K562 (cell line): ENCODE data around the gene RAB3D. TPM values are rescaled to one million over a fixed set of nuclear protein-coding genes. Genes with fewer than 3 reads are reported as not detected.

Experiments used
- ATAC-seq: fragments of 200-7000 bp; cut with Tn5 transposase; 3 replicates; pipeline ENCODE4 v1.9.1; 2020; ENCODE audit warnings: moderate library complexity
- BruUV-seq: library from RNA; stranded (reverse); fragments of 400-500 nt; replicated peaks from 2 replicates; lab custom pipeline; 2021; lab: Mats Ljungman, UMichigan
- CTCF ChIA-PET: fragments of 300-600 bp; formaldehyde crosslinking; extraction: SDS; loops from one replicate; lab custom pipeline; 2021; ENCODE audit warnings: low intra/inter-chr PET ratio; lab: Yijun Ruan, JAX
- POLR2A ChIA-PET: fragments of 300-600, 350-650 bp; sonication (Branson Sonifier 250); formaldehyde crosslinking; extraction: SDS; loops from one replicate; lab custom pipeline; 2021; ENCODE audit warnings: antibody characterized with exemption, inconsistent platforms; lab: Yijun Ruan, JAX
- DNase-seq, 4 experiments: peaks; one replicate each; pipeline versions ENCODE4 v3.0.0 to v3.0.0-alpha.2; 2011 to 2018; ENCODE audit warnings: low spot score in 3 of 4, mixed read lengths in 3 of 4; ENCODE audit errors: extremely low read depth in 1 of 4
- FAIRE-seq: peaks from 2 replicates; lab custom pipeline; 2011; peaks lifted over from hg19 to GRCh38; lab: Jason Lieb, UNC
- H2AFZ ChIP-seq: 2 replicates; pipeline ENCODE4 v1.6.0; 2011; ENCODE audit warnings: low read depth, low read length, control low read depth, inconsistent platforms
- H3K27ac ChIP-seq: fragments of 200-600 bp; 3 replicates; pipeline ENCODE4 v1.8.0; 2011; ENCODE audit warnings: low read depth, mild to moderate bottlenecking, control low read depth, inconsistent platforms, low read length, moderate library complexity, mixed read lengths; ENCODE audit errors: extremely low read depth
- H3K27me3 ChIP-seq, 2 experiments: fragments of 300-600 bp in 1 of 2; 2 replicates in 1 of 2; 3 replicates in 1 of 2; pipeline versions ENCODE4 v1.6.0 to v1.8.0; 2011; ENCODE audit warnings: inconsistent platforms in 2 of 2, low read length in 2 of 2, mild to moderate bottlenecking in 1 of 2, mixed read lengths in 1 of 2, moderate library complexity in 1 of 2; ENCODE audit not compliant: control insufficient read depth in 2 of 2, insufficient read depth in 2 of 2
- H3K36me3 ChIP-seq: fragments of 300-600 bp; 3 replicates; pipeline ENCODE4 v1.8.0; 2011; ENCODE audit warnings: mild to moderate bottlenecking, low read length, inconsistent platforms; ENCODE audit not compliant: control insufficient read depth, insufficient read depth
- H3K4me1 ChIP-seq, 2 experiments: fragments of 200-600 bp in 1 of 2; replicated peaks in 1 of 2; 2 replicates in 1 of 2; 3 replicates in 1 of 2; pipeline versions ENCODE4 v1.5.1 to v1.8.0; 2011; ENCODE audit warnings: inconsistent platforms in 2 of 2, low read length in 2 of 2, mild to moderate bottlenecking in 1 of 2, mixed read lengths in 1 of 2, moderate library complexity in 1 of 2; ENCODE audit not compliant: control insufficient read depth in 2 of 2, insufficient read depth in 2 of 2
- H3K4me2 ChIP-seq: 2 replicates; pipeline ENCODE4 v1.6.1; 2011; ENCODE audit warnings: low read length, control low read depth, inconsistent platforms, mixed read lengths; ENCODE audit not compliant: insufficient read depth
- H3K4me3 ChIP-seq: fragments of 200-600 bp; sonication (generic), shearing (Covaris generic); 2 replicates; pipeline ENCODE4 v1.5.1; 2016; ENCODE audit warnings: control low read depth, inconsistent platforms
- H3K79me2 ChIP-seq: fragments of 200-600 bp; 3 replicates; pipeline ENCODE4 v1.8.0; 2011; ENCODE audit warnings: low read length, inconsistent platforms; ENCODE audit not compliant: control insufficient read depth, insufficient read depth
- H3K9ac ChIP-seq, 2 experiments: 2 replicates each; pipeline versions ENCODE4 v1.6.0 to v1.6.1; 2011; ENCODE audit warnings: low read depth in 2 of 2, low read length in 2 of 2, control low read depth in 1 of 2, inconsistent platforms in 1 of 2, mild to moderate bottlenecking in 1 of 2, mixed read lengths in 1 of 2; ENCODE audit not compliant: insufficient read depth in 1 of 2
- H3K9me1 ChIP-seq: one replicate; pipeline ENCODE4 v1.6.0; 2011; ENCODE audit warnings: inconsistent platforms, mild to moderate bottlenecking, low read length, moderate library complexity; ENCODE audit not compliant: control insufficient read depth, insufficient read depth
- H3K9me3 ChIP-seq: replicated peaks from 2 replicates; pipeline ENCODE4 v1.5.1; 2011; ENCODE audit warnings: low read depth, low read length, inconsistent platforms; ENCODE audit not compliant: control insufficient read depth, insufficient read depth
- H4K20me1 ChIP-seq: replicated peaks from 2 replicates; pipeline ENCODE4 v1.6.1; 2011; ENCODE audit warnings: low read length, inconsistent platforms, mixed read lengths; ENCODE audit not compliant: control insufficient read depth, insufficient read depth
- CREB1 ChIP-seq, 2 experiments: sonication (generic) in 1 of 2; formaldehyde crosslinking in 1 of 2; IDR thresholded peaks; 2 replicates each; pipeline versions ENCODE4 v1.6.1 to v1.8.0; 2012 to 2022; ENCODE audit warnings: inconsistent platforms in 1 of 2, mild to moderate bottlenecking in 1 of 2, missing genetic modification reagents in 1 of 2, moderate library complexity in 1 of 2
- KDM1A ChIP-seq, 2 experiments: fragments of 450-650 bp; IDR thresholded peaks; 2 replicates each; pipeline ENCODE4 v1.6.1; 2016; ENCODE audit warnings: mild to moderate bottlenecking in 2 of 2
- PRPF4 ChIP-seq: fragments of 200-400 bp; formaldehyde crosslinking; IDR thresholded peaks from one replicate; pipeline ENCODE4 v1.6.1; 2017; ENCODE audit warnings: low read length, low read depth, mild to moderate bottlenecking; ENCODE audit not compliant: insufficient read depth, poor library complexity, severe bottlenecking
- RBM25 ChIP-seq: fragments of 200-400 bp; formaldehyde crosslinking; IDR thresholded peaks from 2 replicates; pipeline ENCODE4 v1.6.1; 2018; ENCODE audit warnings: low read length, low read depth, moderate library complexity; ENCODE audit not compliant: severe bottlenecking
- WGBS: fragments of 100-300 bp; shearing (Covaris generic); methylation state at CpG from one replicate; pipeline ENCODE4 v1.1.6; 2016; ENCODE audit warnings: low coverage, mixed read lengths; ENCODE audit not compliant: insufficient coverage; ENCODE audit errors: missing lambda C conversion rate; 5-methylcytosine and 5-hydroxymethylcytosine counted together
- in situ Hi-C: fragments of 300-500 bp; cut with MboI; formaldehyde crosslinking; loops from 4 replicates; pipeline ENCODE4 v1.15.0; 2018; ENCODE audit warnings: inconsistent platforms, mixed read lengths
- intact Hi-C: fragments of 100-400 bp; cut with micrococcal nuclease; formaldehyde crosslinking; loops from 2 replicates; pipeline ENCODE4 v1.14.2; 2022
- polyA plus RNA-seq, 8 experiments: library from polyadenylated mRNA; depleted of rRNA in 4 of 8; stranded (reverse) in 5 of 8; unstranded in 3 of 8; fragments of >200 nt; fragmentation: Nextera tagmentation in 2 of 8; fragmentation: Illumina TruSeq in 1 of 8; extraction: Ambion mirVana in 2 of 8; extraction: Trizol in 1 of 8; gene quantifications; 2 replicates each; pipeline versions ENCODE4 v1.2.1 to v1.2.3, GENCODE V29; 2011 to 2014; ENCODE audit warnings: inconsistent platforms in 1 of 8, missing spikeins in 1 of 8
- total RNA-seq, 7 experiments: library from RNA; depleted of rRNA in 6 of 7; stranded (reverse); fragments of >200 nt in 6 of 7; fragmentation: Illumina TruSeq in 2 of 7; extraction: Trizol in 2 of 7; gene quantifications; 2 replicates each; pipeline versions ENCODE4 v1.2.1 to v1.2.3, GENCODE V29; 2011 to 2021; ENCODE audit warnings: low replicate concordance in 1 of 7

RAB3D gene
- total and polyA plus RNA-seq, 9 of the 15 experiments (the other 6 are each of a cell fraction or from before 2014, with no cell fraction given) = 0.34 to 3.3 (median 1.3) TPM

DNA sequence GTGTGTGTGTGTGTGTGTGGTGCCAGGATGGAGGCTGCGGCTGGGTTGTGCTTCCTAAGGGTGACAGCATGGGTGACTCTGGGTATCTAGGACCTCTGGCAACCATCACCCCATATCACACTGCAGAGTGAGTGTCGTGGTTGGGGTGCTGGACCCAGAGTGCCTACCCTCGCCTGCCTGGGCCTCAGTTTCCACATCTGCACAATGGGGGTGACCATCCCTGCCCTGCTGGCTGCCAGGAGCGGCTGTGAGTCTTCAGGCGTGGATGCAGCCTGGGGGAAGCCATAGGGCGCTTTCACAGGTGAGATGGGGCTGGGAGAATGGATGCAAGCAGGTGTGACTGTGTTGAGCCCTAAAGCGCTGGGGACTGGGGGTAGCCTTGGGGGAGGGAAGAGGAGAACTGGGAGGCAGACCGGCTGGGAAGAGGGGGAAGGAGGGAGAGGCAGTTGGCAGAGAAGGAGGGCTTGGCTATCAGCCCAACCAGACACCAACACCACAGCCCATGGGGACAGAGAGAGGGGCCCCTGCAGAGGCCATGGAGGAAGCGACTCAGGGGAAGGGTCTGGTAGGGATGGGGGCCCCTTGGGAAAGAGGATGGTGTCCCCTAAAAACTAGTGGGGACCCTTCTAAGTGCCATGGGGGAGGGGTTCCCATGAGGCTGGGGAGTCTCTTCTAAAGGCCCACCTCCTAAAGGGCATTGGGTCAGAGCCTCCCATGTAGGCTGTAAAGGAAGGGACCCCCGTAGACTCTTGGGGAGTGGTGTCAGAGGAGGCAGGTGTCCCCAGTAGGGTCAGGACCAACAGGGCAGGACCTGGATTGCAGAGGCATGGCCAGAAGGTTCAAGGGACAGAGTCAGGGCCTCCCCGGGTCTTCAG lies 17.5 kb upstream of the RAB3D start:
- H2AFZ ChIP-seq = no peak overlapping the region
- H3K79me2 ChIP-seq = peaks cover 6% of the 10 kb centered on the region; the same call in 1 of the 3 replicates
- ATAC-seq = no peak
- H3K9ac ChIP-seq = 0 out of 4 replicates have a peak overlapping the region, but pooled peaks of 1 of the 2 experiments have one; percentile 43
- no peaks in the 10 kb centered on the region for H3K27me3 ChIP-seq
- in situ Hi-C loops = no loop called here
- H3K4me3 ChIP-seq = no peak overlapping the region
- H3K27ac ChIP-seq = no peak overlapping the region
- peak in 1 of 4 experiments; percentile 7 for DNase-seq
- FAIRE-seq = no peak
- intact Hi-C loops = no loop called here
- CTCF ChIA-PET = no interaction called here
- peaks cover 30 to 67% of the 10 kb centered on the region in 2 experiments; a peak in 4 of 5 replicates for H3K4me1 ChIP-seq
- BruUV-seq = no TSS peak
- no peaks in the 10 kb centered on the region; the same call in 2 of the 3 replicates for H3K36me3 ChIP-seq
- WGBS = 64% methylated on average over 10 of the region's 11 CpGs
- peaks cover 3% of the 10 kb centered on the region for H3K9me1 ChIP-seq
- no peak overlapping the region for H3K4me2 ChIP-seq
- no peaks in the 10 kb centered on the region for H3K9me3 ChIP-seq
- POLR2A ChIA-PET = no interaction called here
- H4K20me1 ChIP-seq = no peaks in the 10 kb centered on the region
- TF ChIP-seq PRPF4 = no peak
- TF ChIP-seq RBM25 = peak; percentile 27
- no peak for TF ChIP-seq CREB1 (IDR thresholded peaks at IDR 0.05)
- 0 out of 2 replicates have a peak, but pooled peaks have one; percentile 21 for TF ChIP-seq CREB1 (CRISPR knock-in tag; IDR thresholded peaks at IDR 0.05)
- TF ChIP-seq KDM1A (IDR thresholded peaks at IDR 0.05) = 0 out of 4 replicates have a peak, but pooled peaks of 1 of the 2 experiments have one; percentile 17
- TF ChIP-seq, all 486 proteins: peak for 3
